Vagina (tissue), 2 donors: ENCODE results near the gene C1R.

ENCODE experiments used
- POLR2A ChIP-seq, 2 donors: fragments of 450-650 bp; IDR thresholded peaks; one replicate each; pipeline ENCODE4 v1.6.1; 2017; ENCODE audit warnings: antibody characterized with exemption in 2 of 2, mild to moderate bottlenecking in 2 of 2, moderate library complexity in 2 of 2
- POLR2AphosphoS5 ChIP-seq, 2 donors: sonication (generic); formaldehyde crosslinking; IDR thresholded peaks; one replicate each; pipeline ENCODE4 v1.9.0; 2017; ENCODE audit warnings: antibody characterized with exemption in 2 of 2, mild to moderate bottlenecking in 2 of 2, low read depth in 1 of 2; ENCODE audit not compliant: insufficient read depth in 1 of 2
- TF ChIP-seq, protein P1 (sequence below), 3 experiments: fragments of 450-650 bp in 2 of 3; fragments of 200-600 bp in 1 of 3; sonication (generic) in 1 of 3; IDR thresholded peaks; one replicate each; pipeline ENCODE4 v1.5.1; 2017 to 2019; ENCODE audit warnings: antibody characterized with exemption in 3 of 3, mild to moderate bottlenecking in 2 of 3, moderate library complexity in 2 of 3

GRCh38 chr12:7066596-7066995, 25.6 kb downstream of the C1R start:
- TF ChIP-seq, protein P1, sequence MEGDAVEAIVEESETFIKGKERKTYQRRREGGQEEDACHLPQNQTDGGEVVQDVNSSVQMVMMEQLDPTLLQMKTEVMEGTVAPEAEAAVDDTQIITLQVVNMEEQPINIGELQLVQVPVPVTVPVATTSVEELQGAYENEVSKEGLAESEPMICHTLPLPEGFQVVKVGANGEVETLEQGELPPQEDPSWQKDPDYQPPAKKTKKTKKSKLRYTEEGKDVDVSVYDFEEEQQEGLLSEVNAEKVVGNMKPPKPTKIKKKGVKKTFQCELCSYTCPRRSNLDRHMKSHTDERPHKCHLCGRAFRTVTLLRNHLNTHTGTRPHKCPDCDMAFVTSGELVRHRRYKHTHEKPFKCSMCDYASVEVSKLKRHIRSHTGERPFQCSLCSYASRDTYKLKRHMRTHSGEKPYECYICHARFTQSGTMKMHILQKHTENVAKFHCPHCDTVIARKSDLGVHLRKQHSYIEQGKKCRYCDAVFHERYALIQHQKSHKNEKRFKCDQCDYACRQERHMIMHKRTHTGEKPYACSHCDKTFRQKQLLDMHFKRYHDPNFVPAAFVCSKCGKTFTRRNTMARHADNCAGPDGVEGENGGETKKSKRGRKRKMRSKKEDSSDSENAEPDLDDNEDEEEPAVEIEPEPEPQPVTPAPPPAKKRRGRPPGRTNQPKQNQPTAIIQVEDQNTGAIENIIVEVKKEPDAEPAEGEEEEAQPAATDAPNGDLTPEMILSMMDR (IDR thresholded peaks at IDR 0.05) = no peak
- TF ChIP-seq POLR2AphosphoS5 (IDR thresholded peaks at IDR 0.05; ENCODE audit: insufficient read depth in 1 of 2, low read depth in 1 of 2) = peak in 1 of 2 donors; percentile 27
- no peak for TF ChIP-seq POLR2A (IDR thresholded peaks at IDR 0.05)
